Measurements from ENCODE around the gene CD69.

DNA sequence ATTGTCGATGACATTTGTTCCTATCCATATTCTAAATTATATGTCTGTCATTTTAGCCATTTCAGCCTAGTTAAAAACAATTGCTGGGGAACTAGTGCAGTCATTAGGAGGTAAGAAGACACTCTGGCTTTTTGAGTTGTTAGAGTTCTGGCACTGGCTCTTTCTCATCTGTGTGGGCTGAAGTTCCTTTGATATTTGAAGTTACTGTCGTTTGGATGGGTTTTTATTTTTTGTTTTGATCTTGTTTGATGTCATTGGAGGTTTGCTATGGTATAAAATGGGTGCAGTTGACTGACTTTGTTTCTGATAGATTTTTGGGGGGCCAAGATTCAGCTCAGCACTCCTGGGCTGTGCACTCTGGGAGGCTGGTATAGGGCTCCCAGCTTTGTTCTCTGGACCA lies 20.7 kb upstream of the CD69 start:
- TF ChIP-seq POLR2A (IDR thresholded peaks at IDR 0.05) (no peak), CTCF (IDR thresholded peaks at IDR 0.05) (no peak)
